Measurements from ENCODE around the gene TMEM273. TPM values are rescaled to one million over a fixed set of nuclear protein-coding genes. Genes with fewer than 3 reads are reported as not detected.
A peak's percentile ranks its signal among the peaks of the same experiment; 100 is the strongest.

TMEM273 gene
- total RNA-seq, 1 donor from 2014 or later: 63.1 TPM

GRCh38 chr10:49183596-49184542, 4.3 kb downstream of the TMEM273 start:
- Histone ChIP-seq H3K9me3 (no peaks in the 10 kb centered on the region), H3K4me1 (peaks cover 21% of the 10 kb centered on the region), H3K27me3 (no peaks in the 10 kb centered on the region), H3K36me3 (no peaks in the 10 kb centered on the region), H3K27ac (no peak overlapping the region), H3K4me3 (peak overlapping the region; percentile 20)
- TF ChIP-seq CTCF (IDR thresholded peaks at IDR 0.05): no peak
- DNase-seq (peak; percentile 40), ATAC-seq (peak; percentile 62)
- intact Hi-C loops (cut with DNase I): no loop called here

GRCh38 chr10:49182776-49183175, 5.4 kb downstream of the TMEM273 start:
- H3K27me3 ChIP-seq: no peaks in the 10 kb centered on the region
- DNase-seq: no peak
- intact Hi-C loops (cut with DNase I): no loop called here
- no peak overlapping the region for H3K4me3 ChIP-seq
- no peaks in the 10 kb centered on the region for H3K36me3 ChIP-seq
- no peak for ATAC-seq
- TF ChIP-seq CTCF (IDR thresholded peaks at IDR 0.05): no peak
- no peak overlapping the region for H3K27ac ChIP-seq
- H3K9me3 ChIP-seq: no peaks in the 10 kb centered on the region
- H3K4me1 ChIP-seq: peaks cover 19% of the 10 kb centered on the region

GRCh38 chr10:49180444-49180860, 7.7 kb downstream of the TMEM273 start:
- Histone ChIP-seq H3K4me3 (no peak overlapping the region), H3K36me3 (no peaks in the 10 kb centered on the region), H3K27me3 (no peaks in the 10 kb centered on the region), H3K9me3 (no peaks in the 10 kb centered on the region), H3K27ac (no peak overlapping the region), H3K4me1 (peaks cover 20% of the 10 kb centered on the region)
- TF ChIP-seq CTCF (IDR thresholded peaks at IDR 0.05): no peak
- no peak for ATAC-seq
- DNase-seq: no peak
- intact Hi-C loops (cut with DNase I): no loop called here

GRCh38 chr10:49179699-49180443, 8.3 kb downstream of the TMEM273 start:
- TF ChIP-seq CTCF (IDR thresholded peaks at IDR 0.05): no peak
- peaks cover 20% of the 10 kb centered on the region for H3K4me1 ChIP-seq
- H3K27ac ChIP-seq: no peak overlapping the region
- intact Hi-C loops (cut with DNase I): no loop called here
- H3K4me3 ChIP-seq: no peak overlapping the region
- ATAC-seq: no peak
- H3K27me3 ChIP-seq: no peaks in the 10 kb centered on the region
- DNase-seq: no peak
- H3K36me3 ChIP-seq: no peaks in the 10 kb centered on the region
- no peaks in the 10 kb centered on the region for H3K9me3 ChIP-seq

- no peak overlapping the region for H3K4me3 ChIP-seq
- H3K36me3 ChIP-seq: no peaks in the 10 kb centered on the region
- peaks cover 22% of the 10 kb centered on the region for H3K4me1 ChIP-seq
- no peak for TF ChIP-seq CTCF (IDR thresholded peaks at IDR 0.05)
- DNase-seq: no peak
- no peak overlapping the region for H3K27ac ChIP-seq
- H3K9me3 ChIP-seq: no peaks in the 10 kb centered on the region
- ATAC-seq: no peak
- intact Hi-C loops (cut with DNase I): no loop called here
- H3K27me3 ChIP-seq: no peaks in the 10 kb centered on the region
These were observed 9.4 kb downstream of the TMEM273 start for GRCh38 chr10:49178489-49179471.
